GM12892 (cell line): ENCODE data around the gene ITGB5.

Experiments
- POLR2A ChIP-seq: IDR thresholded peaks from 2 replicates; pipeline ENCODE4 v1.6.1; 2011; ENCODE audit warnings: low read depth, low read length, control low read depth
- POLR2AphosphoS5 ChIP-seq: IDR thresholded peaks from 2 replicates; pipeline ENCODE4 v1.6.1; 2011; ENCODE audit warnings: low read depth, low read length, control low read depth

DNA sequence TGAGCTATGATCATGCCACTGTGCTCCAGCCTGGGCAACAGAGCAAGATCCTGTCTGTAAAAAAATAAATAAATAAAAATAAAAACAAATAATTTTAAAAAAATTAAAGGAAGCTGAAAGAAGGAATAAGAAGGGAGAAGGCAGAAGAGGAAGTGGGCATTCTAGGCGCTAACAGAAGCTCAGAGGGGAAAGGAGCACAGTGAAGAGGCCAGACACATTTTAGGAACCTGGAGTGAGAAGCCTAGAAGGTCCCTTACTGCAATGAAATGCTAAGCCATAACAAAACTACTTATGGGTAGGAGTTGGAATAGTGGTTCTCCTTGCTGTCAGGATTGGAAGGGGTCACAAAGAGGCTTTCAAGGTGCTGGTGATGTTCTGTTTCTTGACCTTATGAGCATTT, 64.0 kb downstream of the ITGB5 start:
- TF ChIP-seq POLR2A (no peak), POLR2AphosphoS5 (no peak)
